HG03354 (cell line): ENCODE measurements around the gene DNAH17.

Experiments used
- ATAC-seq: cut with Tn5 transposase; IDR thresholded peaks from one replicate; pipeline ENCODE4 v1.9.1; 2021; ENCODE audit warnings: mild to moderate bottlenecking; ENCODE audit not compliant: unreplicated experiment, poor library complexity, severe bottlenecking

The DNAH17 gene

DNA sequence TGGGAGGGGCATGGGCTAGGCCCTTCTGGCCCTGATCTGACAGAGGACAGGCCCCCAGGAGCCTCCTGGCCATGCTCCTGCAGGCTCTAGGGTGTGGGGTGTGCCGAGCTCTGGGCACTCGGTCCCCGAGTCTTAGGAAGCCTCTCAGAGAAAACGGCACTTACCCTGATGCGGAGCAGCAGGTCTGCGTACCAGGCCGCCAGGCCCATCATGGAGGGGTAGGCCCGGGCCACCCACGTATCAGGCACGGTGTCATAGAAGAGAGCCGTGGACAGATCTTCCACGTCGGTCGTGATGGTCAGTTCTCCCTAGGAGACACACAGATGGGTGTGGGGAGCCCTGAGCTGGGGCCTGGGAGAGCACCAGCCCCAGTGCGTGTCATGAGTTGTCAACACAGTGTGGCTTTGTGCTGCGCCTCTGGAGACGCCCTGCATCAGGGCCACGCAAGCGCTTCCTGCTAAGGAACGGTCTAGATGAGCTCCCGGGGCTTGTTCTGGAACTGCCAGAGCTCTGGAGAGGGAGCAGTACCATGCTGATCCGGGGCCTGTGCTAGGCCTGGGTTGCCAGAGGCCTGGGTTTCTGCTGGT lies 150.8 kb downstream of the DNAH17 start:
- ATAC-seq: no peak

DNA sequence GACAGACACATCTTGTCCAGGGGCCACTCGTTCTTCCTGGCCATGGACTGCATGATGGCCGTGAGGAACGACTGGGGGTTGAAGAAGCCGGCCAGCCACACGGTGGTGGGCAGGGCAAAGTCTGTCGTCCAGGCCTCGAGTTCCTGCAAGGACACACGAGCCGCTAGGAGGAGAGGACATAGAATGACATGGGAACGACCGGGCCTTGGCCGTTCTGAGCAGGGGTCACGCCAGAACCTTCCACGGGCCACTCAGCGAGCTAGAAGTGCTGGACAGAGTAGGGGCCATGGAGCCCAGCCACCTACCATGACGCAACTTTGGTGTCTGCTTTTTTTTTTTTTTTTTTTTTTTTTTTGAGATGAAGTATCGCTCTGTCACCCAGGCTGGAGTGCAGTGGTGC lies 151.8 kb downstream of the DNAH17 start:
- no peak for ATAC-seq

DNA sequence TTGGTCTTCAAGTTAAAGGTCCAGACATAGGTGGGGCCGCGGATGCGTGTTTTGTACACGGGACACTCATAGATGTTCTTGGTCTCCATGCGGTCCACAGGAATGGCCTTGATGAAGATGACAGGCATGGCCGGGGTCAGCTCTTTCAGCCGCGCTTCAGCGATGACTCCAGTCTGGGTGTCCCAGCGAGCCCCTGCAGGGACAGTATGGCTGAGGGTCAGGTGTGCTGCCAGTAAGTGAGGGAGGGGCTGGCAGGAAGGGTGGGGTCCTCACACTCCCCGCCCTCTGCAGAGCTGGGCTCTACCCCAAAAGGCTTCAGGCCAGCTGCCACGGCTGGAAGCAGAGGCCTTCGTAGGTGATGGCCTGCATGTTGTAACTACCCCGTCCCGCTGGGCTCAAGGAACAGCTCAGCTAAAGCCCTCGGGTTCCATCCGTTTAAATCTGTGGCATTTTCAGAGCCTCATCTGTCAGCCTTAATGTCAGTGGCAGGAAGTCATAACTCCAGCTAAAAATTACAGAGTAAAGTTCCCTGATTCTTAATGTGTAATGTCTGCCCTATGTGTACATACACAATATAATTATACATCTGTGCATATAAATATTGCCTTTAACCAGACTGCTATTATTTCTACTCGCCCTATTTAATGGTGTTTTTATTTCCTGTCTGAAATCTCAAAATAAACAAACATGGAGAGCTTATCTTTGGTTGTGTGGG lies 153.1 kb downstream of the DNAH17 start:
- no peak for ATAC-seq

DNA sequence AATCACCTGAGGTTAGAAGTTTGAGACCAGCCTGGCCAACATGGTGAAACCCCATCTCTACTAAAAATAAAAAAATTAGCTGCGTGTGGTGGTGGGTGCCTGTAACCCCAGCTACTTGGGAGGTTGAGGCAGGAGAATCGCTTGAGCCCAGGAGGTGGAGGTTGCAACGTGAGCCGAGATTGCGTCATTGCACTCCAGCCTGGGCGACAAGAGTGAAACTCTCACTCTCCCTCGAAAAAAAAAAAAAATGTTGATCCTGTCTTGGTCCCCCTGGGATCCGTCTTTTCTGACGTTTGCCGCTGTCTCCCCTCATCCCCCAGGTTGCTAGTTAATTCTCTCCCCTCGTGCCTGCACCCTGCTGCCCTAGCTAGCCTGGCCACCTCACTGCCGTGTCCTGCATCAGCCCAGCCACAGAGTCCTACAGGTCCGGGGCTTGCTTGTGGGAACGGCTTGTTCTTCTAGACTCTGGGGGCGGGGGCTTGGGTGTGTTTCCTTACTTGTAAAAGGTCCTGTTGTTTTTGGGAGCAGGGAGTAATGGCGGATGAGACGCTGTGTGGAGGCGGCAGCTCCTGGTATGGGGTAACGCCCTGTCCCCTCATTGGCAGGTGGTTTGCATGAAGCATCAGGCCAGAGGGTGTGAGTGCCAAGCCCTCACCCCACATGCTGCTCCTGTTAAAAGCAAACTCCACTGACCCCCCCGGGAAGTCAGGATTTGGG lies 154.2 kb downstream of the DNAH17 start:
- ATAC-seq: no peak

DNA sequence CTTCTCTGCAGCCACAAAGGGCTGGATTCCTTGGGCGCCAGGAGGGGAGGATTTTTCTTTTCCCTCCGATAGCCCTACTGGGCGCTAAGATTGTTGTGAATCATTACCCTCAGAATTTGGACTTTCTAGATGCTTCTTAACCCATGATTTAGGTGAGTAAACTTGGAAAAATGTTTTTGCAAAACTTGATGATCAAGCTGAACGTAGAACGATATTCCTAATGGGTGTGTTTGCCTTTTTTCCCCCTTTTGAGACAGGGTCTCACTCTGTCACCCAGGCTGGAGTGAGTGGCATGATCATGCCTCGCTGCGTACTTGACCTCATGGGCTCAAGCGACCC lies 155.0 kb downstream of the DNAH17 start:
- ATAC-seq: no peak

DNA sequence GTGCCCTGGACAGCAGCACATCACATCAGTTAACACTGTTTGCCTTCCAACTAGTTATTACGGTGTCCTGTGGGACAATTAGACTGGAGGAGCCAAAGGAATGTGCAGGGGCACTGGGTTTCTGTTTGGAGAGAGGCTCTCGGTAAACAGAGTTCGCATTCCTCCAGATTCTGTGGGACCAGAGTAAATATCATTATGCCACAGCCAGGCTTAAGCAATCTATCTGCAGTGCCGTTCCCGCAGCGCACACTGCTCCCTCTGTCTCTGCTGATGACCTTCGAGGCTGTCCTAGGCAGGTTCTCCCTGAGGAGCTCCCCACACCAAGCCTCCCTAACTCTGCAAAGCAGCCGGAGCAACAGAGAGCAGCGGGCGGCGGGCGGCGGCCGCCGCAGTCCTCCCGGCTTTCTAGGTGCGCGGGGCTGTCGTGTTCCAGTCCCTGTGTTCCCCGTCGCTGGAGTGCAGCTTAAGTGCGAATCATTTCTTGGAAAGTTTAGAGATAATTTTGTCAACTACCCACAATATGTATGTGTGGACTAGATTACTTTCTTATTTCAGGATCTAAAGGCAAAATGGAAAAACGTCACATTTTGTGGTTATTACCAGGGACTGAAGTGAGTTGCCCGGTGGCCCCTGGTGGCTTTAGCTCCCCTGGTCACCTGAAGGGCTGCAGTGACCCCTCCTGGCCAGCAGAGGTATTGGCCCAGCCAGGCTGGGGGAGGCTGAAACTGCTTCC lies 155.5 kb downstream of the DNAH17 start:
- no peak for ATAC-seq

DNA sequence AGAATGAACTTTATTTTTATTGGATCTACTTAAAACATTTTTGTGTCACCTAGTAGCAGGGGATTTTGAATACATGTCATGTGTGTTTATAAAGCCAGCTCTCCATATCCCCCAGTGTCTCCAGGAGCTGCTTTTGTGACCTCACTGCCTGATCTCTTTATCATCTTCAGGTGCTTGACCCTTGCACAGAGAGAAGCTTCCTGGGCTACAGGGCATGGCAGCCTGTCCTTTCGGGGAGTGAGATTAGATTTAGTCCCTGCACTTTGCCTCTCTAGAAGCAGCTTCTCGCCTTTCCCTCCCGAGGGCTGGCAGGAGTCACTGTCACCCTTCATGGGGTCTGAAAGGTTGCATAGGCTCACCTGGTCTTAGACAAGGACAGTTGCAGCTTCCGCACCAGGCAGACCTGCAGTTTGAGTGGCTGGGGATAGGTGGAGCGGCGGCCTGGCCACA lies 156.1 kb downstream of the DNAH17 start:
- ATAC-seq: no peak

DNA sequence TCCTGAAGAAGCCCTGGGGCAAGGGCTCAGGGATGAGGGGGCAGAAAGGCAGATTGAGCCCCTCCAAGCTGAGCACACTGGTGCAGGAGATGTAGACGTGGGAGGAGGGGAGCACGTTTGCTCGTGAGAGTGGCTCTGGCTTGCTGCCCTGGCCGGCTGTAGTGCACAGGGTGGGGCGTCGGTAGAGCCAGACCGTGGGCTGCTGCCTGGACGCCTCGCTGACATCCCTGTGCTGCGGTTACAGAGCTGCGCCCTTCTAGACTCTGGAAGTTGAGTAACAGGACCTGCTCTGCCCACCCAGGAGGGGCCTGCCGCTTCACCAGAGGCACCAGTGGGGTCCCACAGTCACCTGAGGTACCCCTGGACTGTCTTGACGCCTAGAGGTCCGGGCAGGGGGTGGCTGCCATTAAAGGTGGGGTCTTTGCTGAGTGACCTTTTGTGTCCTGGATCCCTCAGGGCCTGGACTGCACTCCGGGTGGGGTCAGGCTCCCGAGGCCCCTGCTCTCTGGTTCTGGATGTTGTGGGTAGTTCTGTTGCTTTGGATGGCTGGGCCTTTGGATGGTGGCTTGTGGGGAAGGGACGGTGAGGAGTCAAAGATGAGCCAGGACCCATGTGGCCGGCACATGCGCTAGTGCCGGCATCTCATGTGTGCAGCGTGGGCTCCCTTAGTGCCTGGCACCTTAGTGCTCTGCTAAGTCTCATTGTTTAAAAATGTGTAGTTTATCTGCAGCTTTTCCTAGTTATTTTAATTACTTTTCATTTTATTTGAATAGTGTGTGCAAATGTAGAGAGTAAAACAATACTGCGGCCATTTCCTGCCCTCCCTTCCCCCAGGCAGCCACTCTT lies 157.0 kb downstream of the DNAH17 start:
- no peak for ATAC-seq

DNA sequence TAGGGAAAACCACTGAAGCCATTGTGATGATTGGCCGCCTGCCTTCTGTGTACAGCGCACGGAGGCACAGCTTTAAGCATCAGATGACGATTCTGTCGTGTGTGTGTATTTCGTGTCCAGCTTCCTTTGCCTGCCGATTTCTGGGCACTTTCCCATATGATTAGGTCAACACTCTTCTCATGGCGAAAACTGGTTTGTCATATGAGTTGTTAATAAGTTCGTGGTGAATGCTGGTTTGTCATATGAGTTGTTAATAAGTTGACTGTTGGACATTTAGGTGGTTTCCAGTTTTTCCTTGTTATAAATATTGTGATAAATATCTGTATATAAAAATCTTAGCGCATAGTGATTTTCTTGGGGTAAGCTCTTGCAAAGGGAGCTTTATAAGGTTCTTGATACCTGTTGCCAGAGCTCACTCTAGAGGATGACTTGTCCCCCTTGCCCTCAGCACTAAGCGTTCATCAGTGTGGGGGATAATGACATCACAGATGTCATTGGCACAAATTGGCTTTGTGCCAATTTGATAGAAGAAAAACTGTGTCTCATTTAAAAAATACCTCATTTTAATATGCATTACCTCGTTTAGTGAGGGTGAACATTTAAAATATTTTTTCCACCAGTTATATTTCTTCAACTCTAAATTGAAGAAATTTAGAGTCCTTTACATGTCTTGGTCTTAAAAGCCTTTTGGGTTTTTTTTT lies 158.7 kb downstream of the DNAH17 start:
- ATAC-seq: no peak

DNA sequence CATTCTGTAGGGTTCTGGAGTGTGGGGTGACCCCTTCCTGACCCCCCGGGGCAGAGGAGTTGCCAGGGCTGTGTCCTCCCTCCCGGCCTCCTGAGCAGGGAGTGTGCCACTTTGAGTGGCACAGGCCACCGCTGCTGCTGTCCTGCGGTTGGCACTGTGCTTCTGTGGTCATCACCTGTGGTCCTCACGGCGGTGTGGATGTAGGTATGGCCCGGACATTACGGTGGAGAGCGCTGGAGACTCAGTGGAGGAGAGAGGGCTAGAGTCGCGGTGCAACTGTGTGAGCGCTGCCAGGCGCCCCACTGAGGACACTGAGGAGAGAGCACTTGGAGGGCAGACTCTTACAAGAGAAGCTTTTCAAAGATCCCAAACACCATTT lies 159.7 kb downstream of the DNAH17 start:
- no peak for ATAC-seq

DNA sequence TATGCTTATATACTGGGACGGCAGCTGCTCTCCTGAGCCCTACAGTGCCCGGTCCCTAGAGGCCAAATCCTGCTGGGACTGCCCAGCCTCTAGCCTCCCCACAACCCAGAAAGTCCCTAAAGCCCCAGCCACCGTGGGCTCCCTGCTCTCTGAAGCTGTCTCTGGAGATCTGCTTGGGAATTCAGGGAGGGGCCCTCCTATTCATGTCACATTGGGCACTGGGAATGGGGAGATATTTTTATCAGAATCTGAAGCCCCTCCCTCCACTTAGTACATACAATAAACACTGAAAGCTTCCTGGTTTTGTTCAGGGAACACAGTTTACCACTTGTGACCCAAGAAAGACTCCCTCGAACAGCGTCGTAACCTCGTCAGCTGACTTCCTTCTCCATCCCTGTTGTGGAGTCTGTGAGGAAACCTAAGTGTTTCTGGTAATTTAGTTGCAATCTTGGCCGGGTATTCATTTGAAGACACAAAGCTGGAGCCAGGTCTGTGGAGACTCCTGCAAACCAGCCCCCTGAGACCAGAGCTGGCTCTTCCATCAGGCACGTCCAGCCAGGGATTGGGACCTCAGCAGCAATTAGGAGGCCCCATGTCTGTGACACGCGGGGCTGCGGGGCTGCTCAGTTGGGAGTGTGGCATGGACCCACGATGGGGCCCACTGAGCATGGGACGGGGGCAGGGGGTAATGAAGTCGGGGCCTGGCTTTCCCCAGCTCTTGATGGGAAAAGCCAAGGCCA lies 160.2 kb downstream of the DNAH17 start:
- ATAC-seq: no peak

DNA sequence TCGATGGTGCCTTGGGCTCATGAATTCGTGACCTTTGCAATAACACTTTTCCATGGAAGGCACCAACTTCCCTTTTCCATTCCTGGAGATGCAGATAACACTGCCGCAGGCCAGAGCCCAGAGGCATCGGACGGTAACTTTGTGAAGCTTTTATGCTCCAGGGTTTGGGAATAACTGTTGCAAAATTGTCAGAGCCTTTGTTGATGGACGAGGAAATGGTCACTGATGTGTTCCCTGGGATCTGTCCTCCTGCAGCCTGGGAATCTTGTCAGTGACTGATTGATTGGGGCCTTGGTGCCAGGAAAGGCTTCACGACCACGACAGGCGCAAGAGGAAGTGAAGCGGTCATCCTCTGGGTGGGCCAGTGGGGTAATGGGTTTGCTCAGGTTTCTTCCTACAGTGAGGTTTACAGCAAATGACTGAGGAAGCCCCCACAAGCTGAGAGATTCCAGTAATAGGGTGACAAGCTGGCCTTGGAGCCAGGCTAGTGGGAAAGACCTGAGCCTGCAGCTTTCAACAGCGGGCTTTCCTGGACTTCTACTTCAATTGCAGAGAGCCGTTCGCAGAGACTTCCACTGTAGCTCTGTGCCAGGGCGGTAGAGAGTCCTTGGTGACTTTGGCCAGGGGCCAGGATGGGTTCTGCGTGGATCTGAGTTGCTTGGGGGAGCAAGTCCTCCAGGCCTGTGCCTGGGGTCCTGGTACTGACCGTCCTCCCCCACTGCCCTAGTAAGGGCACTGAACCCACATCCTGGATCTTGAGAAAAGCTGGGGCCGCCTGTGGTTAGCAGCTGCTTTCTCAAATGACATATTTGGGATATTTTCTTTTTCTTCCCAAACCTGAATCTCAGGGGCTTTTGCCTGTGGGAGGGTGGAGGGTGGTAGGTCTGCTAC lies 161.1 kb downstream of the DNAH17 start:
- ATAC-seq: no peak

DNA sequence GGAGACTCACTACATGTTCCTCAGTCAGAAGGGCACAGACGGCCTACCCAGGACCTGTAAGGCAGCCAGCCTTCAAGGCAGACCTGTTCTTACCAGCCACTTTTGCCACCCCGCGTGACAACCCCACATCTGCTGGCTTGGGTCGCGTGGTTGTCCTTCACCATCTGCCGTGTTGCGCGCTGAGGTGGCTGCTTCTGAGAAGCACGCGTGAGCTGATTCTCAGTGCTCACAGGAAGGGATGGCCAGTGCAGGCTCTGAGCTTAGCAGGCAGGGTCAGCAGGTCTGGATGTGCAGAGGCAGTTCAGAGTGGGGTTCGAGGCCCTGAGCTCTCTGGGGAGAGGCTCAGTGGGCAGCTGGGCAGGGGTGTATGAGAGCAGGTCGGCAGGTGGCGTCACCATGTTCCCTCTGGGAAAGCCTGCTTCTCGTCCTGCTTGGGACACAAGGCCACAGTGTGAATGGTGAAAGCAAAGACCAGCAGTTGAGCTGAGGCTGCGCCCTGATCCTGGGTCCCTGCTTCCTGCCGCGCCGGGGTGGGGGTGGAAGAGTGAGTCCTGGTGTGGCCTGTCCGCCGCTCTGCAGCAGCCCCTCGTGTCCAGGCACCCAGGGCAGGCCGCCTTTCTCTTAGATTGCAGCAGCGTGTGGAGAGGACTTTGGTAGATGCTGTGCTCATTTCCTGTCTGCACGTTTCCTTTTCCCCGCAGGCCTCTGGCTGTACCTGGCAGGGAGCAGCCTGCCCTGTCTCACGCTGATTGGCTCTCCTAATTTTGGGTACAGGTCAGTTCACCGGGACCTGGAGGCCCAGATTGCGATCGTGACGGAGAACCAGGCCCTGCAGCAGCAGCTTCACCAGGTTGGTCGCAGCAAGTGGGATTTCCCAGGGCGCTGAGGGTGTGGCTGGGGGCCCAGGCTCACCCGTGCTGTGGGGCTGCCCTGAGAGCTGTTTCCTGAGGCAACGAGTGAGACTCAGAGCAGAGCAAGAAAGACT lies 162.7 kb downstream of the DNAH17 start:
- no peak for ATAC-seq

DNA sequence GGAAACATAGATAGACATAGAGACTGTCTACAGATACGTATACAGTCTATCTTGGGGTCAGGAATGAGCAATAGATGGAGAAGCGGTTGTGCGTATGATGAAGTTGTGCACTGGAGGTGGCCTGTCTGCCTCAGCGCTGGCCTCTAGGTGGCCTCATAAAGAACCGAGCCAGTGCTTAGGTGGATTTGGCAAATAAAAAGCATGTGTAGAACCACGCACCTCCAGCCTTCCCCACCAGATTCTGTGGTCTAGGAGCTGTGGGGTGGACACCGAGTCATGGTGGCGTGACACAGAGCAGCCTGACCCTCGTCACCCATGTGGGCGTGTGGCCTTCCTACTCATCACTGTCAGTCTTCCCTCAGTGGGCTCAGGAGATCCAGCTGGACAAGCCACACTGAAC lies 164.8 kb downstream of the DNAH17 start:
- ATAC-seq: no peak

DNA sequence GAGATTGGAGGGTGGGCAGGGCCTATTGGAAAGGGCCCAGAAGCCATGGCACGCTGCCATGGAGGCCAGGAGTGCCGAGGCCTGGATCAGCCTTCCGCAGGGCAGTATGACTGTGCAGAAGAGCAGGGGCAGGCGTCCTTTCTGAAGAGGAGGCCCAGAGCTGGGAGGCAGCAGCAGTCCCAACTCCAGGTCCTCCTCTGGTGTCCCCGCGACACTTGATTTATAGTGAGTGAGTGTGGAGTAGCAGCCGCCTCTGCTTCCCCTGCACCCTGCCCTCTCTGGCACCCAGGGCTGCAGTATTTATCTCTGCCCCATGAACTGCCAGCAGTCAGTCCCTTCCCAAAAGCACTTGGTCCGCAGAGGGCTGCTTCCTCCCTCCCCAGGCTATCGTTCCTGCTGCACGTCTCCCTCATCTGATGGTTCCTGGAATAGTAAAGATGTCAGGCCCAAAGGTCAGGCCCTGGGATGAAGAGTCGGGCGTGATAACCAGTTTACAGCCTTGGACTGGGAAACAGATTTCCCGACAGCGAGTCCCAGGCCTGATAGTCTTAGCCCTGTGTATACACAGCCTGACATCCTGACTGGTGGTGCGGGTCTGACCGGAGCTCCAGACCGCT lies 165.8 kb downstream of the DNAH17 start:
- ATAC-seq: no peak
